ENCODE results near the gene VPS39. TPM values are rescaled to one million over a fixed set of nuclear protein-coding genes. Genes with fewer than 3 reads are reported as not detected.

The VPS39 gene
- total RNA-seq, 1 donor from 2014 or later = 49.1 TPM

- DNase-seq (ENCODE audit: low spot score) = no peak
These were observed 49.2 kb downstream of the VPS39 start for GRCh38 chr15:42158941-42159340.

GRCh38 chr15:42157981-42158765 is 49.9 kb downstream of the VPS39 start:
- no peak for DNase-seq (ENCODE audit: low spot score)

GRCh38 chr15:42157381-42157780 is 50.7 kb downstream of the VPS39 start:
- DNase-seq (ENCODE audit: low spot score) = no peak

GRCh38 chr15:42156243-42156922 is 51.7 kb downstream of the VPS39 start, which contains the start of gene PLA2G4F:
Gene PLA2G4F, minus strand, starts transcription at chr15:42156636. Its CDS starts 87 bp downstream, at chr15:42156549.
- DNase-seq (ENCODE audit: low spot score) = peak; percentile 31

- peak; percentile 32 for DNase-seq (ENCODE audit: low spot score)
These were observed 52.4 kb downstream of the VPS39 start for GRCh38 chr15:42155546-42156242.

GRCh38 chr15:42154956-42155355 is 53.1 kb downstream of the VPS39 start:
- DNase-seq (ENCODE audit: low spot score) = no peak

- DNase-seq (ENCODE audit: low spot score) = no peak
These were observed 53.7 kb downstream of the VPS39 start for GRCh38 chr15:42154212-42154941.

GRCh38 chr15:42153874-42154211 is 54.3 kb downstream of the VPS39 start:
- DNase-seq (ENCODE audit: low spot score) = no peak

GRCh38 chr15:42152921-42153698 is 55.0 kb downstream of the VPS39 start:
- DNase-seq (ENCODE audit: low spot score) = no peak

- DNase-seq (ENCODE audit: low spot score) = no peak
These were observed 55.7 kb downstream of the VPS39 start for GRCh38 chr15:42152196-42152920.

- DNase-seq (ENCODE audit: low spot score) = no peak
These were observed 56.4 kb downstream of the VPS39 start for GRCh38 chr15:42151736-42152135.

GRCh38 chr15:42151141-42151561 is 57.0 kb downstream of the VPS39 start:
- no peak for DNase-seq (ENCODE audit: low spot score)

GRCh38 chr15:42150219-42150970 is 57.7 kb downstream of the VPS39 start:
- DNase-seq (ENCODE audit: low spot score) = no peak

GRCh38 chr15:42149493-42150218 is 58.4 kb downstream of the VPS39 start:
- DNase-seq (ENCODE audit: low spot score) = no peak

- no peak for DNase-seq (ENCODE audit: low spot score)
These were observed 59.2 kb downstream of the VPS39 start for GRCh38 chr15:42148808-42149492.

GRCh38 chr15:42147431-42147735 is 60.7 kb downstream of the VPS39 start:
- no peak for DNase-seq (ENCODE audit: low spot score)

- no peak for DNase-seq (ENCODE audit: low spot score)
These were observed 61.3 kb downstream of the VPS39 start for GRCh38 chr15:42146551-42147430.
